B cell (primary cell): ENCODE results near the gene RNF217. TPM values are rescaled to one million over a fixed set of nuclear protein-coding genes. Genes with fewer than 3 reads are reported as not detected.

Experiments
- ATAC-seq: fragments of 200-7000 bp; cut with Tn5 transposase; one replicate; pipeline ENCODE4 v1.10.0; 2021; ENCODE audit warnings: low read depth, mild to moderate bottlenecking, moderate number of reproducible peaks, moderate library complexity
- CTCF ChIA-PET: fragments of 350-600 bp; sonication (Branson Sonifier 250); formaldehyde crosslinking; loops from one replicate; lab custom pipeline; 2021; ENCODE audit warnings: antibody characterized with exemption, inconsistent platforms; lab: Charles Lee
- POLR2A ChIA-PET: fragments of 350-600 bp; sonication (Branson Sonifier 250); formaldehyde crosslinking; loops from one replicate; lab custom pipeline; 2021; ENCODE audit warnings: antibody characterized with exemption; lab: Charles Lee
- DNase-seq: peaks from one replicate; pipeline ENCODE4 v3.0.0; 2013
- H2AFZ ChIP-seq: 2 replicates; pipeline ENCODE4 v1.6.1; 2012; ENCODE audit warnings: mild to moderate bottlenecking, low read depth, low read length; ENCODE audit not compliant: insufficient read depth, poor library complexity, severe bottlenecking
- H3K27ac ChIP-seq, 2 donors: 1 replicate in 1 of 2; 2 replicates in 1 of 2; pipeline ENCODE4 v1.5.1; 2012 to 2013; ENCODE audit warnings: low read length in 2 of 2, mild to moderate bottlenecking in 2 of 2, moderate library complexity in 1 of 2
- H3K27me3 ChIP-seq, 4 experiments: fragments of 200-600 bp in 1 of 4; sonication (generic) in 1 of 4; replicated peaks in 1 of 4; 1 replicate in 2 of 4; 2 replicates in 2 of 4; pipeline versions ENCODE4 v1.6.1 to v1.7.0; 2013 to 2016; ENCODE audit warnings: low read length in 3 of 4, mild to moderate bottlenecking in 2 of 4, mixed read lengths in 1 of 4, moderate library complexity in 1 of 4; ENCODE audit not compliant: insufficient read depth in 4 of 4, control insufficient read depth in 3 of 4; ENCODE audit errors: control extremely low read depth in 1 of 4
- H3K36me3 ChIP-seq, 2 experiments: replicated peaks in 1 of 2; 1 replicate in 1 of 2; 2 replicates in 1 of 2; pipeline versions ENCODE4 v1.6.1 to v1.7.1; 2013; ENCODE audit warnings: low read length in 1 of 2; ENCODE audit not compliant: insufficient read depth in 2 of 2, control insufficient read depth in 1 of 2; ENCODE audit errors: control extremely low read depth in 1 of 2, extremely low read depth in 1 of 2
- H3K4me1 ChIP-seq, 2 donors: fragments of 200-600 bp in 1 of 2; sonication (generic) in 1 of 2; 1 replicate in 1 of 2; 2 replicates in 1 of 2; pipeline versions ENCODE4 v1.5.1 to v1.6.1; 2013 to 2017; ENCODE audit warnings: low read length in 2 of 2; ENCODE audit not compliant: control insufficient read depth in 2 of 2, insufficient read depth in 2 of 2
- H3K4me2 ChIP-seq: replicated peaks from 2 replicates; pipeline ENCODE3; 2012; ENCODE audit warnings: mild to moderate bottlenecking, low read depth, low read length; ENCODE audit not compliant: poor library complexity, severe bottlenecking
- H3K4me3 ChIP-seq, 5 experiments: fragments of 200-600 bp in 1 of 5; sonication (generic) in 1 of 5; 1 replicate in 3 of 5; 2 replicates in 2 of 5; pipeline versions ENCODE4 v1.5.1 to v1.7.0; 2011 to 2016; ENCODE audit warnings: low read length in 4 of 5, mild to moderate bottlenecking in 4 of 5, low read depth in 2 of 5, control low read depth in 1 of 5, moderate library complexity in 1 of 5; ENCODE audit not compliant: insufficient read depth in 1 of 5; ENCODE audit errors: control extremely low read depth in 1 of 5, extremely low read depth in 1 of 5
- H3K79me2 ChIP-seq: fragments of 200-600 bp; sonication (generic); one replicate; pipeline ENCODE4 v1.6.0; 2016; ENCODE audit warnings: low read length; ENCODE audit not compliant: control insufficient read depth, insufficient read depth
- H3K9ac ChIP-seq: fragments of 200-600 bp; sonication (generic); 2 replicates; pipeline ENCODE4 v1.6.1; 2017; ENCODE audit warnings: mild to moderate bottlenecking, low read length, moderate library complexity
- H3K9me3 ChIP-seq, 3 donors: one replicate each; pipeline versions ENCODE4 v1.6.1 to v1.7.1; 2013; ENCODE audit warnings: low read length in 2 of 3; ENCODE audit not compliant: control insufficient read depth in 2 of 3, insufficient read depth in 1 of 3; ENCODE audit errors: control extremely low read depth in 1 of 3
- H4K20me1 ChIP-seq: 2 replicates; pipeline ENCODE4 v1.6.0; 2012; ENCODE audit warnings: mild to moderate bottlenecking, low read length; ENCODE audit not compliant: insufficient read depth, control insufficient read depth, poor library complexity, severe bottlenecking
- H3K27ac Mint-ChIP-seq: one replicate; pipeline ENCODE4 v1.8.0; 2021; ENCODE audit warnings: mixed read lengths
- H3K27me3 Mint-ChIP-seq: one replicate; pipeline ENCODE4 v1.8.0; 2021; ENCODE audit warnings: mixed read lengths
- H3K4me1 Mint-ChIP-seq: one replicate; pipeline ENCODE4 v1.8.0; 2021; ENCODE audit warnings: mixed read lengths
- H3K4me3 Mint-ChIP-seq: one replicate; pipeline ENCODE4 v1.8.0; 2021; ENCODE audit warnings: mixed read lengths
- H3K9me3 Mint-ChIP-seq: one replicate; pipeline ENCODE4 v1.8.0; 2022; ENCODE audit warnings: mixed read lengths; ENCODE audit not compliant: insufficient read depth
- CTCF ChIP-seq: fragments of 200-600 bp; IDR thresholded peaks from one replicate; pipeline ENCODE4 v1.8.0; 2022; ENCODE audit warnings: antibody characterized with exemption, mild to moderate bottlenecking
- EZH2 ChIP-seq: IDR thresholded peaks from 2 replicates; pipeline ENCODE4 v1.6.1; 2012; ENCODE audit warnings: borderline replicate concordance, low read depth, mild to moderate bottlenecking, moderate library complexity, low read length; ENCODE audit not compliant: insufficient read depth, poor library complexity, severe bottlenecking
- WGBS: methylation state at CpG from one replicate; pipeline ENCODE4 v1.1.5; 2013; ENCODE audit warnings: missing lambda C conversion rate; ENCODE audit not compliant: insufficient coverage; 5-methylcytosine and 5-hydroxymethylcytosine counted together
- intact Hi-C: fragments of 100-400 bp; cut with micrococcal nuclease; formaldehyde crosslinking; loops from one replicate; pipeline ENCODE4 v1.10.0; 2022
- polyA plus RNA-seq: library from polyadenylated mRNA; depleted of rRNA; stranded (reverse); fragments of >200 nt; gene quantifications from 2 replicates; pipeline ENCODE4 v1.2.3, GENCODE V29; 2012
- total RNA-seq, 2 donors: library from RNA; stranded (reverse); fragments of 120-200 nt in 1 of 2; gene quantifications; 1 replicate in 1 of 2; 2 replicates in 1 of 2; pipeline versions ENCODE4 v1.2.3 to v1.2.4, GENCODE V29; 2013 to 2022

RNF217 gene
- total and polyA plus RNA-seq, 2 donors (not counting 1 experiment from before 2014, with no cell fraction given), result 0.03 TPM; not detected in 1

GRCh38 chr6:125066140-125066539, 103.9 kb downstream of the RNF217 start:
- Histone ChIP-seq H3K79me2 (no peaks in the 10 kb centered on the region), H3K4me1 (no peaks in the 10 kb centered on the region), H3K9me3 (no peaks in the 10 kb centered on the region), H3K4me2 (no peak overlapping the region), H3K27ac (no peak overlapping the region), H3K4me3 (no peak overlapping the region), H3K36me3 (no peaks in the 10 kb centered on the region), H3K9ac (no peak overlapping the region), H2AFZ (no peak overlapping the region), H3K27me3 (no peaks in the 10 kb centered on the region), H4K20me1 (no peaks in the 10 kb centered on the region)
- Mint-ChIP-seq H3K4me3 (no peak overlapping the region), H3K4me1 (no peaks in the 10 kb centered on the region), H3K27ac (no peak overlapping the region), H3K9me3 (no peaks in the 10 kb centered on the region), H3K27me3 (no peaks in the 10 kb centered on the region)
- DNase-seq (no peak), ATAC-seq (no peak)
- no peak for TF ChIP-seq EZH2
- POLR2A ChIA-PET, result no interaction called here
- intact Hi-C loops, result no loop called here
- CTCF ChIA-PET, result no interaction called here
- 96% methylated on average over 6 of the region's 6 CpGs for WGBS

DNA sequence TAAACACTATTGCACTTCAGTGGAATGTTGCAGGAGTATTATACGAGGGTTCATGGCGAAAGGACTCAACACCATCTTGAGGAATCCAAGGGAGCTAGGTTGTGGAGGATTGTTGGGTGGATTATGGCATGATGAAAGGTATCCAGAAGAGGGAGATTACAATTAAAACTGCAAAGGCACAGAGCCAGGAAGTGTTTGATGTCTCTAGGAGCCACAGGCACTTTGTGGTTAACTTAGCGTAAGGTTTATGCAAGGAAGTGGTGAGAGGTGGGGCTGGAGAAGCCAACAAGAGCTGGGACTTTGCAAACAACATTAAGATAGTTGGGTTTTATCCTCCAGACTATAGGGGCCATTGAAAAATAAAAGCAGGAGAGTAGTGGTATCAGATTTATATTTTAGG, 104.7 kb downstream of the RNF217 start:
- no peak overlapping the region for H2AFZ ChIP-seq
- no peaks in the 10 kb centered on the region for H3K36me3 ChIP-seq
- intact Hi-C loops, result no loop called here
- WGBS, result 36% methylated on average over 3 of the region's 3 CpGs
- H4K20me1 ChIP-seq, result no peaks in the 10 kb centered on the region
- ChIA-PET POLR2A (no interaction called here), CTCF (interaction anchor here (1.1 kb wide), 1 partner anchor 9 kb away, joined by 3 read pairs; no protein-coding TSS in a partner anchor)
- H3K79me2 ChIP-seq, result no peaks in the 10 kb centered on the region
- no peaks in the 10 kb centered on the region for H3K27me3 ChIP-seq
- no peaks in the 10 kb centered on the region for H3K4me1 ChIP-seq
- no peak overlapping the region for H3K4me3 ChIP-seq
- no peak overlapping the region for H3K4me3 Mint-ChIP-seq
- ATAC-seq (no peak), DNase-seq (no peak)
- no peaks in the 10 kb centered on the region for H3K4me1 Mint-ChIP-seq
- TF ChIP-seq EZH2 (no peak), CTCF (no peak)
- no peaks in the 10 kb centered on the region for H3K9me3 ChIP-seq
- H3K9ac ChIP-seq, result no peak overlapping the region
- no peaks in the 10 kb centered on the region for H3K27me3 Mint-ChIP-seq
- no peak overlapping the region for H3K27ac ChIP-seq
- H3K27ac Mint-ChIP-seq, result no peak overlapping the region
- no peak overlapping the region for H3K4me2 ChIP-seq
- no peaks in the 10 kb centered on the region for H3K9me3 Mint-ChIP-seq
